Spleen (tissue), 11 donors: Measurements from ENCODE around the gene CSNK1D. TPM values are rescaled to one million over a fixed set of nuclear protein-coding genes. Genes with fewer than 3 reads are reported as not detected.

Experiments used
- DNase-seq: peaks from one replicate; pipeline ENCODE4 v3.0.0-alpha.2; 2020
- H3K27ac ChIP-seq, 8 donors: fragments of 200-600 bp; sonication (generic) in 7 of 8; 1 replicate in 4 of 8; 2 replicates in 4 of 8; pipeline versions ENCODE4 v1.5.0 to v1.8.0; 2016 to 2021; ENCODE audit warnings: inconsistent platforms in 4 of 8, mild to moderate bottlenecking in 4 of 8, moderate library complexity in 1 of 8
- H3K27me3 ChIP-seq, 7 donors: fragments of 200-600 bp; sonication (generic) in 6 of 7; replicated peaks in 1 of 7; 1 replicate in 4 of 7; 2 replicates in 3 of 7; pipeline versions ENCODE4 v1.5.0 to v1.8.0; 2016 to 2021; ENCODE audit warnings: inconsistent platforms in 3 of 7, mild to moderate bottlenecking in 1 of 7
- H3K36me3 ChIP-seq, 6 donors: fragments of 200-600 bp; sonication (generic) in 5 of 6; 1 replicate in 4 of 6; 2 replicates in 2 of 6; pipeline versions ENCODE4 v1.5.0 to v1.8.0; 2016 to 2021; ENCODE audit warnings: inconsistent platforms in 2 of 6
- H3K4me1 ChIP-seq, 6 donors: fragments of 200-600 bp; sonication (generic) in 5 of 6; 1 replicate in 3 of 6; 2 replicates in 3 of 6; pipeline versions ENCODE4 v1.5.0 to v1.8.0; 2016 to 2021; ENCODE audit warnings: inconsistent platforms in 3 of 6
- H3K4me3 ChIP-seq, 8 donors: fragments of 200-600 bp; sonication (generic) in 7 of 8; 1 replicate in 4 of 8; 2 replicates in 4 of 8; pipeline versions ENCODE4 v1.5.0 to v1.8.0; 2016 to 2021; ENCODE audit warnings: inconsistent platforms in 4 of 8, mild to moderate bottlenecking in 4 of 8, moderate library complexity in 2 of 8
- H3K9me3 ChIP-seq, 8 donors: fragments of 200-600 bp; sonication (generic) in 7 of 8; 1 replicate in 4 of 8; 2 replicates in 4 of 8; pipeline versions ENCODE4 v1.5.0 to v1.8.0; 2016 to 2021; ENCODE audit warnings: inconsistent platforms in 4 of 8
- POLR2A ChIP-seq, 3 donors: fragments of 450-650 bp; IDR thresholded peaks; one replicate each; pipeline ENCODE4 v1.5.1; 2017; ENCODE audit warnings: antibody characterized with exemption in 3 of 3, mild to moderate bottlenecking in 1 of 3
- POLR2AphosphoS5 ChIP-seq, 3 donors: sonication (generic); formaldehyde crosslinking; IDR thresholded peaks; one replicate each; pipeline ENCODE4 v1.5.1; 2017; ENCODE audit warnings: antibody characterized with exemption in 3 of 3
- WGBS, 5 donors: extraction: QIAGEN DNeasy Blood & Tissue Kit in 3 of 5; methylation state at CpG; one replicate each; pipeline versions ENCODE4 v1.1.5 to v1.1.7; 2013 to 2018; 5-methylcytosine and 5-hydroxymethylcytosine counted together
- intact Hi-C: fragments of 100-400 bp; cut with DNase I; formaldehyde crosslinking; loops from one replicate; pipeline ENCODE4 v1.15.0; 2023; ENCODE audit warnings: low total_unique reads
- polyA plus RNA-seq, 3 donors: library from polyadenylated mRNA; stranded (reverse); fragments of 200-250 nt; gene quantifications; one replicate each; pipeline ENCODE4 v1.2.1, GENCODE V29; 2013
- total RNA-seq, 7 donors: library from RNA; depleted of rRNA in 3 of 7; stranded (reverse); fragments of >200 nt in 3 of 7; fragmentation: NEBNext Ultra II Directional in 4 of 7; extraction: Animal tissue kit (Norgen Biotek cat#: 25700) in 4 of 7; gene quantifications; one replicate each; pipeline versions ENCODE4 v1.1.0 to v1.2.1, GENCODE V29; 2016 to 2021
- TF ChIP-seq, protein P1 (sequence below), 11 experiments: fragments of 200-600 bp in 7 of 11; fragments of 450-650 bp in 4 of 11; sonication (generic) in 4 of 11; IDR thresholded peaks in 8 of 11; conservative IDR thresholded peaks in 3 of 11; 1 replicate in 7 of 11; 2 replicates in 4 of 11; pipeline versions ENCODE4 v1.4.0 to v1.8.0; 2016 to 2021; ENCODE audit warnings: antibody characterized with exemption in 11 of 11, inconsistent platforms in 4 of 11, mild to moderate bottlenecking in 1 of 11
- donor health status: healthy with polysubstance abuse.
- donor health status: DM: no; HTN: no; CAD: no; lungs with moderate emphysema.
- donor health status: DM: no; HTN: no; CAD: no.
- donor health status: Bipolar disorder and iron deficiency.
- donor health status: healthy.
- donor health status: DM: no; HTN: no; CAD: no.
- donor health status: DM: yes; HTN: yes; CAD: no.

Gene CSNK1D
- total and polyA plus RNA-seq, 10 donors = 46.5 to 216 (median 119) TPM

DNA sequence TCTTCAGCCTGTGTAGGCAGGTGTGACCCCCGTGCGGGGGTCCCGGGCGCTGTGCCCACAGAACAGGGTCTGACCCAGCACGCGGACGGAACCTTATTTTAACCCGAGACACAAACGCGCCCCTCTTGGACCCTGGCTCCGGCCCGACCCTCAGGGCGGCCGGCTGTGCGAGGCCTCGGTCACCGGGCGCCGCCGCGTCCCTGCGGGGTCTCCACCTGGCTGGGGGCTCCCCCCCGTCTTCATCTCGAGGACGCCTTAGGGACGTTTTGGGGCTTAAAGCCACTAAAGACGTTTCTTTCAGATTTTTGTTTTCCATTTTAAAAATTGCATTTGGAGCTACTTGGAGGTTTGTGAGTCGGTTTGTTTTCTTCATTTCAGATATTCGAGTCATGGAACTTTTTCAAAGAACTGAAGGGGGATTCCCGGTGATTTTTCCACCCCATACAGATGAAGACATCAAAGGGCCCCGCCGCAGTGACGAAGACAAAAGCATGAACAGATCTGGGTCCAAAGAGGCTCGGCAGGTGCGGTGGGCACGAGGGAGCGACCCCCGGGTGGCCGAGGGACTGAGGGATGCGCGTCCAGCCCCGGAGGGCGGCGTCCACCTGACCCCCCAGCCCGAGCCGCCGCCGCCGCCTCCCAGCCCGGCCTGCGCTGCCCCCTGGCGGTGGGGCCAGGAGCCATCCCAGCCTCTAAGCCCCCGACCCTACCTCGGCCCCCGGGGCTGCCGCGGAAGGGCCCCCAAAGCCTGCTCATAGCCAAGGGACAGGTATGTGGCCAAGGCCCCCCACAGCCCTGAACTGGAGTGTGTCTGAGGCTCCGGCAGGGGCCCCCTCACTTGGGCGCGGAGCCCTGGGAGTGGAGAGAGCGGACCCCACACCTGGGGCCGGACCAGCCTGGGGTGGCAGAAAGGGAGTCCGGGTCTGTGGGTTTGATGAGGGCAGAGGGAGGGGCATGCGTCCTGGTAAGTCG lies 47.7 kb upstream of the CSNK1D start:
- Histone ChIP-seq H3K27ac (peak overlapping the region in 3 of 8 donors; percentile 9 to 58 (median 49)), H3K4me3 (peak overlapping the region in 3 of 8 donors; percentile 16 to 60 (median 20)), H3K4me1 (peaks cover 3 to 32% (median 15%) of the 10 kb centered on the region in 6 donors), H3K9me3 (no peaks in the 10 kb centered on the region), H3K36me3 (peaks cover 0 to 43% (median 0%) of the 10 kb centered on the region in 6 donors), H3K27me3 (peaks cover 0 to 42% (median 0%) of the 10 kb centered on the region in 7 donors)
- DNase-seq = peak; percentile 90
- no peak for TF ChIP-seq POLR2A (IDR thresholded peaks at IDR 0.05)
- peak; percentile 46 to 68 (median 54) for TF ChIP-seq POLR2AphosphoS5 (IDR thresholded peaks at IDR 0.05)
- TF ChIP-seq, protein P1, sequence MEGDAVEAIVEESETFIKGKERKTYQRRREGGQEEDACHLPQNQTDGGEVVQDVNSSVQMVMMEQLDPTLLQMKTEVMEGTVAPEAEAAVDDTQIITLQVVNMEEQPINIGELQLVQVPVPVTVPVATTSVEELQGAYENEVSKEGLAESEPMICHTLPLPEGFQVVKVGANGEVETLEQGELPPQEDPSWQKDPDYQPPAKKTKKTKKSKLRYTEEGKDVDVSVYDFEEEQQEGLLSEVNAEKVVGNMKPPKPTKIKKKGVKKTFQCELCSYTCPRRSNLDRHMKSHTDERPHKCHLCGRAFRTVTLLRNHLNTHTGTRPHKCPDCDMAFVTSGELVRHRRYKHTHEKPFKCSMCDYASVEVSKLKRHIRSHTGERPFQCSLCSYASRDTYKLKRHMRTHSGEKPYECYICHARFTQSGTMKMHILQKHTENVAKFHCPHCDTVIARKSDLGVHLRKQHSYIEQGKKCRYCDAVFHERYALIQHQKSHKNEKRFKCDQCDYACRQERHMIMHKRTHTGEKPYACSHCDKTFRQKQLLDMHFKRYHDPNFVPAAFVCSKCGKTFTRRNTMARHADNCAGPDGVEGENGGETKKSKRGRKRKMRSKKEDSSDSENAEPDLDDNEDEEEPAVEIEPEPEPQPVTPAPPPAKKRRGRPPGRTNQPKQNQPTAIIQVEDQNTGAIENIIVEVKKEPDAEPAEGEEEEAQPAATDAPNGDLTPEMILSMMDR (IDR thresholded peaks at IDR 0.05 in 8 of 11, conservative IDR thresholded peaks at IDR 0.05 in 3 of 11) = peak; percentile 66 to 98 (median 88)
- 42 to 52% (median 45%) methylated on average over 52 to 65 of the region's 65 CpGs for WGBS, 5 donors
- intact Hi-C loops = loop anchor here (5.0 to 10.0 kb wide), 2 partner anchors 84 to 116 kb away; no protein-coding TSS in a partner anchor

DNA sequence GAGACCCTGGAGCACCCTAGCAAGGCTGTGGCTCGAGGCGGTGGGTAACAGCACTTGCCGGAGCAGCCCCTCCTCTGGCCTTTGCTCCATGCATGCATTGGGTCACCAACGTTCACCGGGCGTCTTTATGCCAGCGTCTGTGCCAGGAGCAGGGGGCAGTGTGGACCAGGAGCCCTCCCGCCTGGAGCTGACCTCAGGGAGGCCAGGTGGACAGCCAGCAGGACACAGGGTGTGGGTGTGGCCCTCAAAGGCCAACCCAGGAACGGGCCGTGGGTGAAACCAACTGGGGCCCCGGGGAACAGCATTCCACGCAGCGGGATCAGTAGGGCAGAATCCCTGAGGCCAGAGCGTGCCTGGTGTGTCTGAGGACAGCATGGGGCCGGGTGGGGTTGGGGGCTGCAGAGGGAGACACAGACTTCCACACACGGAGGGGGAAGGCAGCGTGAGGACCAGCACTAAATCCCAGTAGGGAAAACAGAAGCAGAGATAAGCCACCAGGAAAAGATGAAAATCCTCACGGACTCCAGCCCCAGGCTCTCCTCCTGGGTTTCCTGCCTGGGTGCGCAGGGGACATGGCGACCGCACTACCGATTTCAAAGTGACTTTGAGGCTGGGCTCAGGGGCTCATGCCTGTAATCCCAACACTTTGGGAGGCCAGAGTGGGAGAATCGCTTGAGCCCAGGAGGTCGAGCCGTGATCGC lies 46.8 kb upstream of the CSNK1D start:
- TF ChIP-seq POLR2AphosphoS5 (IDR thresholded peaks at IDR 0.05) = no peak
- no peak for TF ChIP-seq POLR2A (IDR thresholded peaks at IDR 0.05)
- TF ChIP-seq, protein P1 (IDR thresholded peaks at IDR 0.05 in 8 of 11, conservative IDR thresholded peaks at IDR 0.05 in 3 of 11) = no peak
- H3K27ac ChIP-seq = no peak overlapping the region
- 75 to 86% (median 82%) methylated on average over 22 to 26 of the region's 26 CpGs for WGBS, 5 donors
- H3K4me3 ChIP-seq = no peak overlapping the region
- H3K36me3 ChIP-seq = peaks cover 0 to 35% (median 0%) of the 10 kb centered on the region in 6 donors
- H3K4me1 ChIP-seq = peaks cover 3 to 42% (median 24%) of the 10 kb centered on the region in 6 donors
- no peaks in the 10 kb centered on the region for H3K9me3 ChIP-seq
- intact Hi-C loops = loop anchor here (5.0 to 10.0 kb wide), 2 partner anchors 83 to 115 kb away; no protein-coding TSS in a partner anchor
- DNase-seq = peak; percentile 74
- peaks cover 0 to 51% (median 9%) of the 10 kb centered on the region in 7 donors for H3K27me3 ChIP-seq

DNA sequence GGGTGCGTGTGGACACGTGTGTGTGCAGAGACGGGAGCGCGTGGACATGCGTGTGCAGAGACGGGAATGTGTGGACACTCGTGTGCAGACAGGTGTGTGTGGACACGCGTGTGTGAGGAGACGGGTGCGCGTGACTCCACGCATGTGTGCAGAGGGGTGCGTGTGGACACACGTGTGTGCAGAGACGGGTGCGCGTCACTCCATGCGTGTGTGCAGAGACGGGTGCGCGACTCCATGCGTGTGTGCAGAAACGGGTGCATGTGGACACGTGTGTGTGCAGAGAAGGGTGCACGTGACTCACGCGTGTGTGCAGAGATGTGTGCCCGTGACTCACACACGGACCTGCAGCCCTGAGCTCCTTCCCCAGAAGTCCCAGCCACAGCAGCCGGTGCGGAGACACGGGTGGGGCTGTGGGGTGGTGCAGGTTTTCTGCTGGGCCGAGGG lies 46.1 kb upstream of the CSNK1D start:
- DNase-seq = no peak
- WGBS, 5 donors = 95 to 96% (median 96%) methylated on average over 31 to 35 of the region's 35 CpGs
- peaks cover 0 to 58% (median 14%) of the 10 kb centered on the region in 7 donors for H3K27me3 ChIP-seq
- H3K4me3 ChIP-seq = no peak overlapping the region
- peaks cover 0 to 31% (median 0%) of the 10 kb centered on the region in 6 donors for H3K36me3 ChIP-seq
- TF ChIP-seq POLR2A (IDR thresholded peaks at IDR 0.05) (no peak), POLR2AphosphoS5 (IDR thresholded peaks at IDR 0.05) (peak; percentile 44 to 85 (median 56))
- TF ChIP-seq, protein P1 (IDR thresholded peaks at IDR 0.05 in 8 of 11, conservative IDR thresholded peaks at IDR 0.05 in 3 of 11) = no peak
- no peaks in the 10 kb centered on the region for H3K9me3 ChIP-seq
- H3K4me1 ChIP-seq = peaks cover 3 to 48% (median 31%) of the 10 kb centered on the region in 6 donors
- intact Hi-C loops = loop anchor here (5.0 to 10.0 kb wide), 2 partner anchors 82 to 115 kb away; no protein-coding TSS in a partner anchor
- H3K27ac ChIP-seq = no peak overlapping the region
